ENCODE results near the gene ODF2.
"Not testable (repeated sequence)": the region's sequence is repeated elsewhere in the genome, so short reads cannot be mapped to it uniquely, and the experiment has no call there.

The ODF2 gene

DNA sequence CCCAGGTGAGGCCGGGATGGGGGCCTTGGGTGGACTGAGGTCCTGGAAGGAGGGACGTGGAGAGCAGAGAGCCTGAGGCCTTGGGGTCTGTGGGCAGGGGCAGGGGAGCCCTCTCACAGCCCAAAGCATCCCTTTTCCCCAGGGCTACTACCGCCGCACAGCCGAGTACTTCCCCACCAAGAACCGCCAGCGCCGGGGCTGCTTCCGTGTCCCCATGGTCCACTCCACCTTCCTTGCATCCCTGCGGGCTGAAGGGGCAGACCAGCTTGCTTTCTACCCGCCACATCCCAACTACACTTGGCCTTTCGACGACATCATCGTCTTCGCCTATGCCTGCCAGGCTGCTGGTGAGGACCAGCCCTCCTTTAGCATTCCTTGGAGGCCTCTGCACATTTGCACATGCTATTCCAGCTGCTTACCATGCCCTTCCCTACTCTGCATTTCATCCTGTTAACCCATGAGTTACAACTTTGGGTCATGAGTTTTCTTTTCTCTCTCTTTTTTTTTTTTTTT is 31.5 kb upstream of the ODF2 start:
- Histone ChIP-seq H3K9me3 (ENCODE audit: control insufficient read depth, low read length) (no peaks in the 10 kb centered on the region), H3K4me3 (ENCODE audit: extremely low read depth, insufficient read depth, low read length, poor library complexity, severe bottlenecking) (no peak overlapping the region), H3K27ac (ENCODE audit: low read depth, low read length, severe bottlenecking) (no peak overlapping the region), H3K4me1 (ENCODE audit: control insufficient read depth, insufficient read depth, low read length, poor library complexity, severe bottlenecking) (peaks cover 20% of the 10 kb centered on the region), H3K36me3 (ENCODE audit: control insufficient read depth, insufficient read depth, low read length) (peaks cover 7% of the 10 kb centered on the region)
- WGBS, 2 experiments (ENCODE audit: insufficient coverage in 2 of 2) = 87 to 94% methylated on average over 13 of the region's 15 CpGs

- 78 to 79% methylated on average over 13 of the region's 22 CpGs for WGBS, 2 experiments (ENCODE audit: insufficient coverage in 2 of 2)
Observed at GRCh38 chr9:128428644-128429512, 26.9 kb upstream of the ODF2 start.

GRCh38 chr9:128429513-128430086 is 26.2 kb upstream of the ODF2 start:
- 90 to 96% methylated on average over 10 to 11 of the region's 13 CpGs for WGBS, 2 experiments (ENCODE audit: insufficient coverage in 2 of 2)
- H3K4me3 ChIP-seq (ENCODE audit: extremely low read depth, insufficient read depth, low read length, poor library complexity, severe bottlenecking) = no peak overlapping the region
- peaks cover 11% of the 10 kb centered on the region for H3K4me1 ChIP-seq (ENCODE audit: control insufficient read depth, insufficient read depth, low read length, poor library complexity, severe bottlenecking)
- no peaks in the 10 kb centered on the region for H3K36me3 ChIP-seq (ENCODE audit: control insufficient read depth, insufficient read depth, low read length)
- no peaks in the 10 kb centered on the region for H3K9me3 ChIP-seq (ENCODE audit: control insufficient read depth, low read length)
- H3K27ac ChIP-seq (ENCODE audit: low read depth, low read length, severe bottlenecking) = no peak overlapping the region

More at GRCh38 chr9:128428644-128429512, 26.9 kb upstream of the ODF2 start:
- Histone ChIP-seq H3K4me3 (ENCODE audit: extremely low read depth, insufficient read depth, low read length, poor library complexity, severe bottlenecking) (no peak overlapping the region), H3K4me1 (ENCODE audit: control insufficient read depth, insufficient read depth, low read length, poor library complexity, severe bottlenecking) (peaks cover 11% of the 10 kb centered on the region), H3K27ac (ENCODE audit: low read depth, low read length, severe bottlenecking) (peak overlapping the region; percentile 67), H3K36me3 (ENCODE audit: control insufficient read depth, insufficient read depth, low read length) (peaks cover 6% of the 10 kb centered on the region), H3K9me3 (ENCODE audit: control insufficient read depth, low read length) (no peaks in the 10 kb centered on the region)

GRCh38 chr9:128431207-128431606 is 24.6 kb upstream of the ODF2 start:
- no peaks in the 10 kb centered on the region for H3K36me3 ChIP-seq (ENCODE audit: control insufficient read depth, insufficient read depth, low read length)
- no peaks in the 10 kb centered on the region for H3K9me3 ChIP-seq (ENCODE audit: control insufficient read depth, low read length)
- peaks cover 11% of the 10 kb centered on the region for H3K4me1 ChIP-seq (ENCODE audit: control insufficient read depth, insufficient read depth, low read length, poor library complexity, severe bottlenecking)
- no peak overlapping the region for H3K4me3 ChIP-seq (ENCODE audit: extremely low read depth, insufficient read depth, low read length, poor library complexity, severe bottlenecking)
- no peak overlapping the region for H3K27ac ChIP-seq (ENCODE audit: low read depth, low read length, severe bottlenecking)
- WGBS, 2 experiments (ENCODE audit: insufficient coverage in 2 of 2) = 97 to 98% methylated on average over 5 to 8 of the region's 8 CpGs

GRCh38 chr9:128434340-128434739 is 21.5 kb upstream of the ODF2 start:
- Histone ChIP-seq H3K4me3 (ENCODE audit: extremely low read depth, insufficient read depth, low read length, poor library complexity, severe bottlenecking) (no peak overlapping the region), H3K9me3 (ENCODE audit: control insufficient read depth, low read length) (no peaks in the 10 kb centered on the region), H3K27ac (ENCODE audit: low read depth, low read length, severe bottlenecking) (no peak overlapping the region), H3K4me1 (ENCODE audit: control insufficient read depth, insufficient read depth, low read length, poor library complexity, severe bottlenecking) (no peaks in the 10 kb centered on the region), H3K36me3 (ENCODE audit: control insufficient read depth, insufficient read depth, low read length) (peaks cover 3% of the 10 kb centered on the region)
- WGBS, 2 experiments (ENCODE audit: insufficient coverage in 2 of 2) = 97 to 99% methylated on average over 15 to 16 of the region's 17 CpGs

DNA sequence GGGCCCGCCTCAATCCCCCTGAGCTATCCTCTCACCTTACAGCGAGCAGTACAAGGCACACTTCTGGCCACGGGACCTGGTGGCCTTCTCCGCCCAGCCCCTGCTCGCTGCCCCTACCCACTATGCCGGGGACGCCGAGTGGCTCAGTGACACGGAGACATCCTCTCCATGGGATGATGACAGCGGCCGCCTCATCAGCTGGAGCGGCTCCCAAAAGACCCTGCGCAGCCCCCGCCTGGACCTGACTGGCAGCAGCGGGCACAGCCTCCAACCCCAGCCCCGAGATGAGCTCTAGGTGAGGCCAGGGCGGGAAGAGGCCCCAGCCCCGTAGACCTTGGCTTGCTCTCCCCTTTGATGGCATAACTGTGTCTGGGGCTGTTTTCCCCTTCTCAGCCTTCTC is 20.2 kb upstream of the ODF2 start:
- Histone ChIP-seq H3K27ac (ENCODE audit: low read depth, low read length, severe bottlenecking) (no peak overlapping the region), H3K4me1 (ENCODE audit: control insufficient read depth, insufficient read depth, low read length, poor library complexity, severe bottlenecking) (no peaks in the 10 kb centered on the region), H3K9me3 (ENCODE audit: control insufficient read depth, low read length) (no peaks in the 10 kb centered on the region), H3K36me3 (ENCODE audit: control insufficient read depth, insufficient read depth, low read length) (peaks cover 3% of the 10 kb centered on the region), H3K4me3 (ENCODE audit: extremely low read depth, insufficient read depth, low read length, poor library complexity, severe bottlenecking) (no peak overlapping the region)
- 95 to 96% methylated on average over 14 to 18 of the region's 18 CpGs for WGBS, 2 experiments (ENCODE audit: insufficient coverage in 2 of 2)

DNA sequence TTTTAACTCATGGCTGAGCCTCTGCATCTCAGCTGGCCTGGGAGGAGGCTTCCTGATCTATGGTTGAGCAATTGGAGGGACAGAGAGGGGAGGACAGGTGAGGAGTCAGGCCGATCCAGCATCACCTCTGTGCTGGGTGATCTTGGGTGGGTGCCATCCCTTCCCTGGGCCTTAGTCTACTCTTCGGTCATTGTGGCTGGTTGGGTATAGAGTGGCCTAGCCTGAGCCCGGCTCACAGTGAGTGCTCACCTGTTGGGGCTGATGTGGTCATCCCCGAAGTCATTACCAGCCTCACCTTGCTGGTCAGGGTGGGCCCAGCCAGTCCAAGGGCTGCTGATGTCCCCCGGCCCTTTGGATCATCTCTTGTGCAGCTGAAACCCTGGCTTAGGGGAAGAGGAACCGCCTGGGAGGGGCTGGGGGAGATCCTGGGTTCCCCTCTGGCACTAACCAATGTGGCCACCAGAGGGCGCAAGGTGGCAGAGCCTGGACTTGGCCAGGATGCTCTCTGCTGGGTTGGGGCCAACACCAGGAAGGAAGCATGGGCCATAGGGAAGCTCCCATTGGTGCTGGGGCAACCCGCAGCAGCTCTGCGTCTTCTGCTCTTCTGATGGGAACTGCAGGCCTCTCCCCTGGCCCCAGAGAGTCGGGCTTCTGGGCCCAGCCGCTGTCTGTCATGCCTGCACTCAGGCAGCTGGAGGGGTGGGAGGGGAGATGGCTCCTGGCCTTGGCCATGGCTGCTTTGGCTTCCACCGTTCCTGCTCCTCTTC is 17.3 kb upstream of the ODF2 start:
- Histone ChIP-seq H3K4me1 (ENCODE audit: control insufficient read depth, insufficient read depth, low read length, poor library complexity, severe bottlenecking) (no peaks in the 10 kb centered on the region), H3K4me3 (ENCODE audit: extremely low read depth, insufficient read depth, low read length, poor library complexity, severe bottlenecking) (no peak overlapping the region), H3K27ac (ENCODE audit: low read depth, low read length, severe bottlenecking) (no peak overlapping the region), H3K9me3 (ENCODE audit: control insufficient read depth, low read length) (no peaks in the 10 kb centered on the region), H3K36me3 (ENCODE audit: control insufficient read depth, insufficient read depth, low read length) (peaks cover 3% of the 10 kb centered on the region)
- 55 to 85% methylated on average over 7 to 12 of the region's 12 CpGs for WGBS, 2 experiments (ENCODE audit: insufficient coverage in 2 of 2)

GRCh38 chr9:128439273-128439672 is 16.5 kb upstream of the ODF2 start:
- WGBS, 2 experiments (ENCODE audit: insufficient coverage in 2 of 2) = 91 to 100% methylated on average over 4 to 5 of the region's 7 CpGs
- Histone ChIP-seq H3K9me3 (ENCODE audit: control insufficient read depth, low read length) (no peaks in the 10 kb centered on the region), H3K4me3 (ENCODE audit: extremely low read depth, insufficient read depth, low read length, poor library complexity, severe bottlenecking) (no peak overlapping the region)

DNA sequence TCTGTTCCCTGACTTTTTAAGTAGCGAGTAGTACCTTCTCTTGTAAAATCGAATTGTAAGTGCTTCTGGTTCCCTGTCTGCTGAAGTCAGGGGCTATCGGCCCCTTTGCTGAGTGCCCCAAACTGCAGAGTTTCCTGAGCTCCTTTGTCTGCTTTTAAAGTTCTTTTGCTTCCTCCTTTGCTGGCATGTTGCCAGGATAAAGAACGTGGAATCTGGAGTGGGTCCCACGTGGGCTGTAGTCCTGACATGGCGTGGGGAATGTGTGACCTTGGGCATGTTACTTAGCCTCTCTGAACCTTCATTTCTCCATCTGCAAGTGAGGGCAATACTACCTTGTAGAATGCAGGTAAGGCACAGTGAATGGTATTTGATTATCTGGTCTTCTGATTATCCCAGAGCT is 13.7 kb upstream of the ODF2 start:
- no peaks in the 10 kb centered on the region for H3K36me3 ChIP-seq (ENCODE audit: control insufficient read depth, insufficient read depth, low read length)
- no peaks in the 10 kb centered on the region for H3K9me3 ChIP-seq (ENCODE audit: control insufficient read depth, low read length)
- no peak overlapping the region for H3K27ac ChIP-seq (ENCODE audit: low read depth, low read length, severe bottlenecking)
- H3K4me1 ChIP-seq (ENCODE audit: control insufficient read depth, insufficient read depth, low read length, poor library complexity, severe bottlenecking) = no peaks in the 10 kb centered on the region
- H3K4me3 ChIP-seq (ENCODE audit: extremely low read depth, insufficient read depth, low read length, poor library complexity, severe bottlenecking) = no peak overlapping the region
- 81 to 84% methylated on average over 5 to 6 of the region's 6 CpGs for WGBS, 2 experiments (ENCODE audit: insufficient coverage in 2 of 2)

More at GRCh38 chr9:128439273-128439672, 16.5 kb upstream of the ODF2 start:
- peaks cover 3% of the 10 kb centered on the region for H3K36me3 ChIP-seq (ENCODE audit: control insufficient read depth, insufficient read depth, low read length)
- no peaks in the 10 kb centered on the region for H3K4me1 ChIP-seq (ENCODE audit: control insufficient read depth, insufficient read depth, low read length, poor library complexity, severe bottlenecking)
- H3K27ac ChIP-seq (ENCODE audit: low read depth, low read length, severe bottlenecking) = no peak overlapping the region

- H3K36me3 ChIP-seq (ENCODE audit: control insufficient read depth, insufficient read depth, low read length); H3K4me1 ChIP-seq (ENCODE audit: control insufficient read depth, insufficient read depth, low read length, poor library complexity, severe bottlenecking); H3K9me3 ChIP-seq (ENCODE audit: control insufficient read depth, low read length); H3K27ac ChIP-seq (ENCODE audit: low read depth, low read length, severe bottlenecking); H3K4me3 ChIP-seq (ENCODE audit: extremely low read depth, insufficient read depth, low read length, poor library complexity, severe bottlenecking): not testable (repeated sequence)
- no CpG with 5 or more reads among the region's 5 CpGs for WGBS, 2 experiments (ENCODE audit: insufficient coverage in 2 of 2)
Observed at GRCh38 chr9:128446505-128446904, 9.3 kb upstream of the ODF2 start.
